Measurements from ENCODE around the gene ACSS2.

DNA sequence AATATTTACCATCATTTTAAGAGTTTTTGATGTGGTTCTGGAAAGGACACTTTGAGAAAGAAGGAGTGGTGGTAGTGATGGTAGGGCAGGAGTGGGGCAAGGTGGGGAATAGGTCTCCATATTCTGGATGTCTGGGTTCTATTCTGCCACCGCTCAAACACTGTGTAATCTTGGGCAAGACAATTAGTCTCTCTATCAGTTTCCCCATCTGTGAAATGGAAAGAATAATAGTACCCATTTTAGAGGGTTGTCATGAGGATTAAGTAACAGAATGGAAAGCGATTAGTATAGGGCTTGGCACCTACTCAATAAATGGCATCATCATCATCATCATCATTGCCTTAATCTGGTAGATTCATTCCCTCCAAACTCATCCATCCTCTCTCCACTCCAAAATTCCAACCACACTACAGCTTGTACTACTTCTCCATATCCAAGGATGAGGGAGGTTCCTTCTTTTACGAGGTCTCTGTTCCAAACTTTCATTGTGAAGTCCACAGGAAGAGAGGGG is 2.8 kb upstream of the ACSS2 start:
- TF ChIP-seq RARB (CRISPR knock-in tag; IDR thresholded peaks at IDR 0.05) (no peak), ZFP30 (CRISPR knock-in tag; IDR thresholded peaks at IDR 0.05) (no peak), ESRRG (CRISPR knock-in tag; IDR thresholded peaks at IDR 0.05) (no peak), GLIS3 (CRISPR knock-in tag; IDR thresholded peaks at IDR 0.05) (no peak), ZFP3 (CRISPR knock-in tag; IDR thresholded peaks at IDR 0.05) (no peak), SNAI2 (CRISPR knock-in tag; IDR thresholded peaks at IDR 0.05) (no peak), CREB5 (CRISPR knock-in tag; IDR thresholded peaks at IDR 0.05; ENCODE audit: low read depth) (no peak)

Data from SK-N-SH treated with all-trans-retinoic acid at 6 μM for 48 hours (cell line).